Suppressor macrophage treated with lipopolysaccharide for 1 hour (primary cell): ENCODE measurements around the gene NAA20.
A peak's percentile ranks its signal among the peaks of the same experiment; 100 is the strongest.

Source experiments
- DNase-seq, 3 donors: peaks; one replicate each; pipeline ENCODE4 v3.0.0-alpha.2; 2020 to 2022

NAA20 gene, protein sequence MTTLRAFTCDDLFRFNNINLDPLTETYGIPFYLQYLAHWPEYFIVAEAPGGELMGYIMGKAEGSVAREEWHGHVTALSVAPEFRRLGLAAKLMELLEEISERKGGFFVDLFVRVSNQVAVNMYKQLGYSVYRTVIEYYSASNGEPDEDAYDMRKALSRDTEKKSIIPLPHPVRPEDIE

GRCh38 chr20:20017001-20017843 lies at the start of gene NAA20:
TSS of gene NAA20 (plus strand) at chr20:20017362. CDS start at chr20:20017397, 35 bp downstream.
- peak; percentile 91 to 96 (median 95) for DNase-seq

DNA sequence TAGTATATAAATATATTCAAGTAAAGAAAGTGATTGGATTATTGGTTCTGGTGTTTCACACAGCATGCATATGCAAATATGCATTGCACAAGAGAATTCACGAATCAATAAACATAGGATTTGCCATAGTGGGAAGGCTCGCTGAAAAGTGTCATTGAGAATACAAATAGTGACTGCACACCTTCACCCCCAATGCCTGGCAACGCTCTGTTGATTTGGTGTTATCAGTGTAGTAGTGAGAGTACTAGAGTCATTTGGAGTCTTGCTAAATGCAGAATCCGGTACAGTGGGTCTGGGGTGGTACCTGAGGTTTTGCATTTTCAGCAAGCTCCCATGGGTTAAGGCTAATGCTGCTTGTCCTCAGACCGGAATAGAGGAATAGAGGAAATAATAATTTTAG lies 49.7 kb upstream of the NAA20 start:
- no peak for DNase-seq

DNA sequence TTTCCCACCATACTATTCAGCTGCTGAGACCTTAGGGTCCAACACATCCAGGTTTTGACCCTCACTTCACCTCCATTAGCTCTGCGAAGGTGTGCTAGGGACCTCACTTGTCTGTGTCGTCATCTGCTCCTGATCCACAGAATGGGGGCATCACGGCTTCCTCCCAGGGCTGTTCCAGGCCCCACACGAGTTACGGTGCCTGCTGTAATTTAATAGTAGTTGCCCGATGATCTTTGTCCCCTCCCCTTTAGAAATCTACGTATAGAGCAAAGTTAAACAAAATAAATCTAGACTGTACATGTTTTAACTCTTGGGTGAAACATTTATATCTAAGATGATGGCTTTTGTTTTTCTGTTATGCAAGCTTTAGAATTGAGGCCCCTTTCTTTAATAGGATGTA lies 49.1 kb upstream of the NAA20 start:
- no peak for DNase-seq

DNA sequence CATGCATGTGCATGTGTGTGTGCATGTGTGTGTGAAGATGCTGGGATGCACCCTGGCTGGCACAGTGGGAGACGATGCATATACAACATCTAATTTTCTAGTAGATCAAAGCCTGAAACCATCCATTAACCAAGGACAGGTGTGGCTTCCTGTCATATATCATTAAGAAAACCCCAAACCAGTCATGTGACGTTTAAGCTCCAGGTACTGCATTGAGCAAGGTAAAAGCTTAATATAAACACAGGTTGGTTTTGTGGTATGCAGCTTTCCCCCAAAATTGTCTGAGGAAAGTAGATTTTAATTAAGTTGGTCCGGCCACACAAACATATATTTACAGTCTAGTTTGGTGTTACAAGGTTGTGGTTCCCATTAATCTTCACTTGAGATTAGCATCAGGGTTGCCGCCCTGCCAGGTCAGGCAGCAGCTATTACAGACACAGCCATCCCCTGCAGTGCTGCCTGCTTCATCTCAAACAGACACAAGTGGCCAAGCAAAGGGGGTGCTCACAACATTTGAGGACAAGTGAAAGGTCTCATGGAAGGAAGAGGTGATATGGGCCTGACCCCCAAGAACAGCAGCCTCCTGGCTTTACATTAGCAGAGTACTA lies 48.6 kb upstream of the NAA20 start:
- DNase-seq = no peak

- DNase-seq = no peak
Observed at GRCh38 chr20:19969106-19969505, 48.1 kb upstream of the NAA20 start.

- no peak for DNase-seq
Observed at GRCh38 chr20:19969507-19970255, 47.5 kb upstream of the NAA20 start.

DNA sequence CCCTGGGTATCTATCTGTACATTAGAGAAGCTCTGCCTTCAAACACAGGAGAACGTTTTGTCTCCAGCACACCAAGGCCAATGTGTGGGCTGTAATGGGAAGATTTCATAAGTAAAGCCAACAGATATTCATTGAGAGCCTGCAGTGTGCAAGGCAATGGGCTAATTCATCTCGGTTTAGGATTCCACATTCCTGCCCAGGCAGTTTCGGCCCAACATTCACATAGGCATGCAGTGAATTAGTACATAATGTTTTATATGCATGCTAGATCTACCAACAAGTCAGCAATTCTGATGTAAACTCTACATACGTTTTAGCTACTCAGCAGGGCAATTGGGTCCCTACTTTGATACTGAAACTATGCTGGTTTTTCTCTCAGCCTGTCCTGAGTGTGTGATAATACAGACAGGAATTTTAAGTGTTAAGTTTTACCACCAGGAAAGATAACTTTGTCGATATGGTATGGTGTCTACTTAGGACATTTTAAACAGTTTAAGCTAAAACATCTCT lies 46.9 kb upstream of the NAA20 start:
- no peak for DNase-seq

DNA sequence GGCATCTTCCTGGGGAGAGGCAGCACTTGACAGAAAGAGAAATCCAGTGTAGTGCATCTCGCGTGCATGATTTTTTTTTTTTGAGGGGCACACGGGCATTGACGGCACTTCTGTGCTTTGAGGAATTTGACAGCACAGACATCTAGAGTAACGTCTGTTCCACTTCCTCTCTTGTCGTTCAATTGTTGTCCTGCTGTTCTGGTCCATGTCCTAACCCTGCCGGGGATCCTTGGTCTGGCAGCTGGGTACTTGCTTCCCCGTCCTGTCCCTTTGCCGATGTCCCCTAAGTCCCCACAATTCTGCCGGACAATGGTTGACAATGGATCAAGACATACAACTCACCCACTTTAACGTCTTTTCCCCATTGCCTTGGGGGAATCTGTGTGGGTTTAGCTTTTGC lies 46.0 kb upstream of the NAA20 start:
- DNase-seq = no peak

GRCh38 chr20:19973961-19974629 lies 43.1 kb upstream of the NAA20 start:
- DNase-seq = peak; percentile 83 to 86 (median 83)

DNA sequence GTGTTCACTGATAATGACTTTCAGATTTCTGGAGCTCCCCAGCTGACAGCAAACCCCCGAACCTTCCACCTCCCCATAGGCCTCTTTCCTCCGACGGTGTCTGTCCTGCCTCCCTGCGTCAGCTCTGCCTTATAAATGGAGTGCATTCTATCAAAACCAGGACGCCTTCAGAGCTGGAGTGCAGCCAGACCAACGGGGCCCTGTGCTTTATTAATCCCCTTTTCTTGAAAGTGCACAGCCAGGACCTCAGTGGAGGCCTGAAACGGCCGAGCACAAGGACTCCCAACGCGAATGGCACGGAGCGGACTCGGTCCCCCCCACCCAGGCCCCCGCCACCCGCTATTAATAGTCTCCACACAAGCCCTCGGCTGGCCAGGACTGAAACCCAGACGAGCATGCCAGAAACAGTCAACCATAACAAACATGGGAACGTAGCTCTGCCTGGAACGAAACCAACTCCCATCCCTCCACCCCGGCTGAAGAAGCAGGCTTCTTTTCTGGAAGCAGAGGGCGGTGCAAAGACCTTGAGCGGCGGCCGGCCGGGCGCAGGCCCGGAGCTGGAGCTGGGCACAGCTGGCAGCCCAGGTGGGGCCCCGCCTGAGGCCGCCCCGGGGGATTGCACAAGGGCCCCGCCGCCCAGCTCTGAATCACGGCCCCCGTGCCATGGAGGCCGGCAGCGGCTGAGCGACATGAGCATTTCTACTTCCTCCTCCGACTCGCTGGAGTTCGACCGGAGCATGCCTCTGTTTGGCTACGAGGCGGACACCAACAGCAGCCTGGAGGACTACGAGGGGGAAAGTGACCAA lies 42.3 kb upstream of the NAA20 start:
- DNase-seq = peak; percentile 89 to 95 (median 93)

DNA sequence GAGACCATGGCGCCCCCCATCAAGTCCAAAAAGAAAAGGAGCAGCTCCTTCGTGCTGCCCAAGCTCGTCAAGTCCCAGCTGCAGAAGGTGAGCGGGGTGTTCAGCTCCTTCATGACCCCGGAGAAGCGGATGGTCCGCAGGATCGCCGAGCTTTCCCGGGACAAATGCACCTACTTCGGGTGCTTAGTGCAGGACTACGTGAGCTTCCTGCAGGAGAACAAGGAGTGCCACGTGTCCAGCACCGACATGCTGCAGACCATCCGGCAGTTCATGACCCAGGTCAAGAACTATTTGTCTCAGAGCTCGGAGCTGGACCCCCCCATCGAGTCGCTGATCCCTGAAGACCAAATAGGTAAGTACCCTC lies 41.7 kb upstream of the NAA20 start:
- DNase-seq = no peak

GRCh38 chr20:19975901-19976300 lies 41.3 kb upstream of the NAA20 start:
- DNase-seq = no peak

DNA sequence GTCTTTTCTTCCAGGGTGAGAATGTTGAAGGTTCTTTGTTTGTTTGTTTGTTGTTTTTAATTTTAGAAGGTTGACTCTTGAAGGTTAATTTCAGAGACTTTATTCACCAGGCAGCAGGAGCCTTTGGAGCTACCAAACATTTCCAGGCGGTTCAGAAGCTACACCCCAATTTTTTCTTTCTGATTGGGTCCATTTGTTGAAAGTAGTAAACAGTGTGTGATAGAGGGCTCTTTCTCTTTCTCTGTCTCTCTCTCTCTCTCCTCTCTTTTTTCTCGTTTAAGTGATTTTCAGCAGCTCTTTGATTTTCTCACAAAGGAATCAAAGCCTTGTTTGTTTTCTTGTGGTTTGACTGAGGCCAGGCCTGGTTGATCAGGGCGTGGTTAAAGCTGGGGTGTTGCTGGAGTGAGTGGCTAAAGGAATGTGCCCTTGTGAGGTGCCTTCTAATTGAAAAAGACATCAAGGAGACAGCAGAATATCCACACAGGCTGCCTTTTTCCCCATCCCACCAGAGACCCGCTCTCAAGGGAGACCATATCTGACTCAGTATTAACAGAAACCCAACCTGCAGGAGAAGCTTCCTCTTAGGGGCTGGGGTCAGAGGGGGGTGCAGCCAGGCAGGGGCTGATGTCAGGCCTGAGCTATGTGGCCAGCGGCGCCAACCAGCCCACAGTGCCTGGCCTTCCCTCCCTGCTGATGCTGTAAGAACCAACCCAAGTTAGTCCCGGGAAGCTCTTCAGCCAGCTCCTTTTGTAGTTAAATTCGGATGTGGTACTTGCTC lies 40.4 kb upstream of the NAA20 start:
- DNase-seq = peak in 2 of 3 donors; percentile 52 to 68

DNA sequence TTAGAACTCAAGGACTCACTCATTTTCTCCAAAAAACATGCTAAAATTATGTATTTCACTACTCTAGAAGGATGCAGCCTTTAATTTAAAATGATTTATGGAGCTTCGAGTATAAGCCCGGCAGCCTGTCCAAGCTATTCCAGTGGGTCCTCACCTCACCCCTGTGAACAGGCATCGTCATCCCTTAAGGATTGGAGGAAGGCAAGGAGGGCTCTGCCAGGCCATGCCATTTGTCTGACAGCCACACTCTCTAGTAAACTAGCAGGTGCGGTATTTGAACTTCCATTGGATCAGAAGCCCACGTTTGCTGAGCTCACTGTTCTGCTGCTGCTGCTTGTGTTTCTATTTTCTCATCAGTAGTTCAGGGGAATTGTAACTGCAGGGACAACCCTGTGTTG lies 39.8 kb upstream of the NAA20 start:
- no peak for DNase-seq

DNA sequence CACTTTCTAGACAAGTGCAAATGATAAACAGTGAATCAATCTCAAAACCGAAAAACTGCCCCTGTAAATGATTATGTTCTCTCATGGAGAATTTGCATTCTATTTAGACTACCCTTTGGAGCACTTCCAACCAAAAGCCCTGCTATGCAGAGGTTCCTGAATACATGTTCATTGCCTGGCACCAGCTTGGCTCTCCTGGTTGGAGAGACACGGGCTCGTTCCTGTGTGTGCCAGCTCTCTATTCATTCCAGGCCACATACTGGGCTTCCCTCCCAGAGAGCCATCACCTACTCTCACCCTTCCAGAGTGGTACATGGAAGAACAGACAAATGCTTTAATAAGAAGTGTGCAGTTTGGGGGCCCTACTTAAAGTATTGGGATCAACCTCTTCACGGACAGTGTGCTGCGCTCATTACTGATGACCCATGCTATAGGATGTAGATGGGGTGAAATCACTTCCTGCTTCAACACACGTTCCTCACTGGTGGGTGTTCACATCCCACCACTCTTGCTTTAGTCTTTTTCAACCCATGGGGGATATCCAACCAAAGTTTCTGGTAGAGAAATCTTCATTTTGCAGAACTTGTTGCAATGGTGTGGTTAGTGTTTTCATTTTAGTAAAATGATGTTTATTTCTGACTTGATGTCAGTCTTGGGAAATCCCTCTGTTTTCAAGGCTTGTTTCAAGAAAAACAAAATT lies 38.5 kb upstream of the NAA20 start:
- DNase-seq = peak; percentile 74 to 84 (median 79)

- peak in 2 of 3 donors; percentile 63 to 70 for DNase-seq
Observed at GRCh38 chr20:19981031-19981451, 36.1 kb upstream of the NAA20 start.

DNA sequence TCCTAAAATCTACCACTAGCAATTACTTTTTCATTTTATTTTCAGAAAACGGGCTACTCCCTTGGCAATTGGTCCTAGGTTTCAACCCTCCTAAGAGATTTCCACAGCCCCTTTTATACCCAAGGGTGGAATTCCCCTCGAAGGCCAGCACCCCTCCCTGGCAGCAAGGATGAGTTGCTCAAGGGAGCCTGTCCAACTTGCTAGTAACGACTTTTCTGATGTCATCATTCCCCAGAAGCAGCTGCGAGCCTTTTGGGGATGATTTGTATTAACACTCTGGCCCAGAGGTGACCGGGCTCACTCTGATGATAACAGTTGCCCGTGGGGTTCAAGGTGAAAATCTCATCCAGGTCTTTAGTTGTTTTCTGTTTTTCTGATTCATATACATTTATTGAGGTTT lies 30.7 kb upstream of the NAA20 start:
- peak; percentile 81 to 86 (median 84) for DNase-seq

GRCh38 chr20:19987046-19987445 lies 30.1 kb upstream of the NAA20 start:
- no peak for DNase-seq

DNA sequence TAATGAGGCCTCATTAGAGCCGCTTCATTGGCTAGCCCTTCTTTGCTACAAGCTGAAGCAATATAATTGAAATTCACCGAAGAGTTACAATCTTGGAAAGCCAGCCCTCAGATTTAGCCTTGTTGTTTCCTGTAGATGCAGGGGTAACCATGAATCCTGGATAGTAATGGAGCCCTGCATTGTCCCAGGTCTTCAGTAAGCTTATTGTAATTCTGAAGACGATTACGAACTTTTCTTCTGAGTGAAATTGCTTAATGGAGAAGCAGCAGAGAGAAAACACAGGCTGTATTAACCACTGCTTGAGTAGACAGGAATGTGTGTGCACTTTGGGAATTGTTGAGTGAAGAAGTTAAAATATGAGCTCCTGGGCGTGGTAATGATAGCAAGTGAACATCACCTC lies 26.3 kb upstream of the NAA20 start:
- no peak for DNase-seq

- DNase-seq = no peak
Observed at GRCh38 chr20:19991308-19991707, 25.9 kb upstream of the NAA20 start.
